GM10266 (cell line): Measurements from ENCODE around the gene HIVEP2.

Experiments
- DNase-seq: peaks from one replicate; pipeline ENCODE4 v3.0.0; 2012; ENCODE audit errors: extremely low spot score
- CTCF ChIP-seq: IDR thresholded peaks from 2 replicates; pipeline ENCODE4 v1.5.1; 2012; ENCODE audit warnings: mild to moderate bottlenecking, low read depth; ENCODE audit not compliant: control insufficient read depth, insufficient read depth; ENCODE audit errors: missing control alignments

Gene HIVEP2

GRCh38 chr6:142820338-142821051, 124.5 kb downstream of the HIVEP2 start:
- no peak for TF ChIP-seq CTCF
- DNase-seq, result no peak

- no peak for TF ChIP-seq CTCF
- DNase-seq, result peak; percentile 37
Measured at GRCh38 chr6:142819603-142820337, 125.2 kb downstream of the HIVEP2 start.

GRCh38 chr6:142816486-142816885, 128.5 kb downstream of the HIVEP2 start:
- no peak for DNase-seq
- TF ChIP-seq CTCF, result no peak

GRCh38 chr6:142816031-142816430, 128.9 kb downstream of the HIVEP2 start:
- DNase-seq, result no peak
- TF ChIP-seq CTCF, result no peak

GRCh38 chr6:142811923-142812322, 133.1 kb downstream of the HIVEP2 start:
- no peak for DNase-seq
- no peak for TF ChIP-seq CTCF

GRCh38 chr6:142810952-142811514, 133.9 kb downstream of the HIVEP2 start:
- TF ChIP-seq CTCF, result no peak
- DNase-seq, result peak; percentile 15

- no peak for TF ChIP-seq CTCF
- DNase-seq, result no peak
Measured at GRCh38 chr6:142809947-142810346, 135.0 kb downstream of the HIVEP2 start.
